ENCODE data around the gene KCTD16.

The KCTD16 gene

GRCh38 chr5:144328980-144329379, 158.3 kb downstream of the KCTD16 start:
- no peak for DNase-seq
- Histone ChIP-seq H3K4me3 (ENCODE audit: low read depth, low read length) (no peak overlapping the region), H3K36me3 (replicated peaks) (no peaks in the 10 kb centered on the region), H3K27ac (no peak overlapping the region), H3K27me3 (replicated peaks) (no peaks in the 10 kb centered on the region)
- TF ChIP-seq, protein P1, sequence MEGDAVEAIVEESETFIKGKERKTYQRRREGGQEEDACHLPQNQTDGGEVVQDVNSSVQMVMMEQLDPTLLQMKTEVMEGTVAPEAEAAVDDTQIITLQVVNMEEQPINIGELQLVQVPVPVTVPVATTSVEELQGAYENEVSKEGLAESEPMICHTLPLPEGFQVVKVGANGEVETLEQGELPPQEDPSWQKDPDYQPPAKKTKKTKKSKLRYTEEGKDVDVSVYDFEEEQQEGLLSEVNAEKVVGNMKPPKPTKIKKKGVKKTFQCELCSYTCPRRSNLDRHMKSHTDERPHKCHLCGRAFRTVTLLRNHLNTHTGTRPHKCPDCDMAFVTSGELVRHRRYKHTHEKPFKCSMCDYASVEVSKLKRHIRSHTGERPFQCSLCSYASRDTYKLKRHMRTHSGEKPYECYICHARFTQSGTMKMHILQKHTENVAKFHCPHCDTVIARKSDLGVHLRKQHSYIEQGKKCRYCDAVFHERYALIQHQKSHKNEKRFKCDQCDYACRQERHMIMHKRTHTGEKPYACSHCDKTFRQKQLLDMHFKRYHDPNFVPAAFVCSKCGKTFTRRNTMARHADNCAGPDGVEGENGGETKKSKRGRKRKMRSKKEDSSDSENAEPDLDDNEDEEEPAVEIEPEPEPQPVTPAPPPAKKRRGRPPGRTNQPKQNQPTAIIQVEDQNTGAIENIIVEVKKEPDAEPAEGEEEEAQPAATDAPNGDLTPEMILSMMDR (IDR thresholded peaks at IDR 0.05; ENCODE audit: low read depth, low read length, missing control alignments) = no peak
- in situ Hi-C loops (cut with HindIII; ENCODE audit: low pct_ligation_motif_present, low sequenced_read_pairs) = no loop called here

- Histone ChIP-seq H3K36me3 (replicated peaks) (no peaks in the 10 kb centered on the region), H3K27me3 (replicated peaks) (no peaks in the 10 kb centered on the region), H3K27ac (no peak overlapping the region), H3K4me3 (ENCODE audit: low read depth, low read length) (no peak overlapping the region)
- TF ChIP-seq, protein P1 (IDR thresholded peaks at IDR 0.05; ENCODE audit: low read depth, low read length, missing control alignments) = no peak
- in situ Hi-C loops (cut with HindIII; ENCODE audit: low pct_ligation_motif_present, low sequenced_read_pairs) = no loop called here
- no peak for DNase-seq
Measured at GRCh38 chr5:144329681-144330080, 159.0 kb downstream of the KCTD16 start.

DNA sequence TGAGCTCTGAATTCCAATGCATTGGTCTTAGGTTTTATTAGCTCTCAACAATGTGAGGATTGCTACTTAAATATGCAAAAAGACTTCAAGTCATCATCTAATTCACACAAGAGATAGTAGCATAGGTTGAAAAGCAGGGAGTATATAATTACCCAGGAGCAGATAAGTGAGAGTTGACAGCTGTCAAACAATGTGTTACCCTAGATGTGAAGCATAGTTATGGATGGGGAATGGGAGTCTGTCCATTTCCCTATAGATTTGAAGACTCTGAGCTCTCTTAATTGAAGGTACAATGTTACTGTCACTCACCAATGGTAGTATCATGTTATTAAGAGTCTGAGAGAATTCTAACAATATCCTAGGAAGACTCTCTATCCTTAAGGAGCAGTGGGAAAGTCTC, 160.7 kb downstream of the KCTD16 start:
- in situ Hi-C loops (cut with HindIII; ENCODE audit: low pct_ligation_motif_present, low sequenced_read_pairs) = no loop called here
- Histone ChIP-seq H3K27me3 (replicated peaks) (no peaks in the 10 kb centered on the region), H3K4me3 (ENCODE audit: low read depth, low read length) (no peak overlapping the region), H3K27ac (no peak overlapping the region), H3K36me3 (replicated peaks) (no peaks in the 10 kb centered on the region)
- DNase-seq = no peak
- TF ChIP-seq, protein P1 (IDR thresholded peaks at IDR 0.05; ENCODE audit: low read depth, low read length, missing control alignments) = no peak

DNA sequence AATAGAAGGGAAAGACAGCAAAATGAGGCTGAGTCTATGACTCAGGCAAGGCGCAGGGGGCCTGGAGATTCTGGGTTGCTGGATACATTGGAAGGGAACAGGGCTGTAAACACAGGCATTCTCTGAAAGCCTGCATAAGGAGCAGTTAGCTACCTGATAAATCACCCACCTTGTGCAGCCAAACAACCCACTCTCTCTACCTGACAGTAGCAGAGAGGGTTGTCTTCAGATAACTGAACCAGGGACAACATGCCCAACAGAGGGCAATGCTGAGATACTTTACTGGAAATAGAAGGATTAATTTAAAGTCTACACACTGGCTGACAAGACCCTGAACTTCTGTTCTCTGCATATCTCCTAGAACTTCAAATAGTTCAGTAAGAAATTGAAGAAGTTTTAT, 161.6 kb downstream of the KCTD16 start:
- no peak overlapping the region for H3K27ac ChIP-seq
- no peak for DNase-seq
- no peaks in the 10 kb centered on the region for H3K27me3 ChIP-seq (replicated peaks)
- in situ Hi-C loops (cut with HindIII; ENCODE audit: low pct_ligation_motif_present, low sequenced_read_pairs) = no loop called here
- TF ChIP-seq, protein P1 (IDR thresholded peaks at IDR 0.05; ENCODE audit: low read depth, low read length, missing control alignments) = no peak
- H3K36me3 ChIP-seq (replicated peaks) = no peaks in the 10 kb centered on the region
- no peak overlapping the region for H3K4me3 ChIP-seq (ENCODE audit: low read depth, low read length)

GRCh38 chr5:144333336-144333920, 162.8 kb downstream of the KCTD16 start:
- Histone ChIP-seq H3K4me3 (ENCODE audit: low read depth, low read length) (no peak overlapping the region), H3K27me3 (replicated peaks) (no peaks in the 10 kb centered on the region), H3K36me3 (replicated peaks) (no peaks in the 10 kb centered on the region), H3K27ac (no peak overlapping the region)
- TF ChIP-seq, protein P1 (IDR thresholded peaks at IDR 0.05; ENCODE audit: low read depth, low read length, missing control alignments) = no peak
- DNase-seq = no peak
- in situ Hi-C loops (cut with HindIII; ENCODE audit: low pct_ligation_motif_present, low sequenced_read_pairs) = no loop called here

DNA sequence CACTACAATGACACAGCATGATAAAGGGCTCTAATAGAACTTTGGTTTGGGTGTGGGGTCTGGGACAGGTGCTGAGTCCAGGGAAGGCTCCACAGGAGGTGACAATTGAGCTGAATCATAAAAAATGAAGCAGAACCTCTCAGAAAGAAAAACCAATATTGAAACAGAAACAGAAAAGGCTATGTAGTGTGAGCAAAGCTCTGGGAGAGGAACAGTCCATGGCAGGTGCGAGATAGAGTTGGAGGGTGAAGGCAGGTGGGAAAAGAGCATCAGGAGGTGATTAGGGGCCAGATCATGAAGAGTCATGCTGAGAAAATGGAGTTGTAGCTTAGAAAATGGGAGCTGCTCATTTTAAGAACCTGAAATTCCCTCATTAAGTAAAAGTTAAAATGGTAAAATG, 164.9 kb downstream of the KCTD16 start:
- H3K27ac ChIP-seq = no peak overlapping the region
- H3K4me3 ChIP-seq (ENCODE audit: low read depth, low read length) = no peak overlapping the region
- in situ Hi-C loops (cut with HindIII; ENCODE audit: low pct_ligation_motif_present, low sequenced_read_pairs) = no loop called here
- no peaks in the 10 kb centered on the region for H3K36me3 ChIP-seq (replicated peaks)
- no peak for DNase-seq
- TF ChIP-seq, protein P1 (IDR thresholded peaks at IDR 0.05; ENCODE audit: low read depth, low read length, missing control alignments) = no peak
- H3K27me3 ChIP-seq (replicated peaks) = no peaks in the 10 kb centered on the region

Measured in brain microvascular endothelial cell (primary cell).